MCF 10A (cell line): Measurements from ENCODE around the gene G3BP1. TPM values are rescaled to one million over a fixed set of nuclear protein-coding genes. Genes with fewer than 3 reads are reported as not detected.
"Not testable (repeated sequence)": the region's sequence is repeated elsewhere in the genome, so short reads cannot be mapped to it uniquely, and the experiment has no call there.

ENCODE experiments used
- Bru-seq: library from RNA; stranded (reverse); fragments of 400-500 nt; gene quantifications from one replicate; lab custom pipeline; 2021; lab: Mats Ljungman, UMichigan
- BruChase-seq, 2 experiments: library from RNA; stranded (reverse); fragments of 400-500 nt; gene quantifications; one replicate each; lab custom pipeline; 2021; lab: Mats Ljungman, UMichigan
- BruUV-seq: library from RNA; stranded (reverse); fragments of 400-500 nt; replicated peaks from 2 replicates; lab custom pipeline; 2021; lab: Mats Ljungman, UMichigan
- CTCF ChIA-PET: fragments of 300-600 bp; sonication (Branson Sonifier 250); formaldehyde crosslinking; extraction: SDS; loops from one replicate; lab custom pipeline; 2021; ENCODE audit warnings: antibody characterized with exemption, inconsistent platforms; lab: Yijun Ruan, JAX
- POLR2A ChIA-PET: fragments of 300-600, 350-650 bp; sonication (Branson Sonifier 250); formaldehyde crosslinking; extraction: SDS; loops from one replicate; lab custom pipeline; 2020; ENCODE audit warnings: antibody characterized with exemption, inconsistent platforms; lab: Yijun Ruan, JAX
- DNase-seq: peaks from one replicate; pipeline ENCODE4 v3.0.0-alpha.2; 2018; ENCODE audit not compliant: unreplicated experiment
- H3K27ac Mint-ChIP-seq: one replicate; pipeline ENCODE4 v1.8.0; 2022; ENCODE audit warnings: mild to moderate bottlenecking, low read depth, mixed read lengths; ENCODE audit not compliant: unreplicated experiment
- H3K27me3 Mint-ChIP-seq: one replicate; pipeline ENCODE4 v1.8.0; 2022; ENCODE audit warnings: mixed read lengths; ENCODE audit not compliant: insufficient read depth, unreplicated experiment
- H3K36me3 Mint-ChIP-seq: one replicate; pipeline ENCODE4 v1.8.0; 2022; ENCODE audit warnings: mild to moderate bottlenecking, moderate library complexity, mixed read lengths; ENCODE audit not compliant: insufficient read depth, unreplicated experiment
- H3K4me1 Mint-ChIP-seq: one replicate; pipeline ENCODE4 v1.8.0; 2022; ENCODE audit warnings: mixed read lengths; ENCODE audit not compliant: insufficient read depth, unreplicated experiment
- H3K4me3 Mint-ChIP-seq: one replicate; pipeline ENCODE4 v1.8.0; 2022; ENCODE audit warnings: mild to moderate bottlenecking, moderate library complexity, mixed read lengths; ENCODE audit not compliant: unreplicated experiment
- H3K9me3 Mint-ChIP-seq: one replicate; pipeline ENCODE4 v1.8.0; 2022; ENCODE audit warnings: mixed read lengths; ENCODE audit not compliant: unreplicated experiment
- intact Hi-C: fragments of 100-400 bp; cut with micrococcal nuclease; formaldehyde crosslinking; loops from 2 replicates; pipeline ENCODE4 v1.14.1; 2022
- long read RNA-seq: library from polyadenylated mRNA; stranded (forward); transcript quantifications from one replicate; pipeline ENCODE4 v2.0.0, GENCODE V29; 2022
- total RNA-seq: library from RNA; stranded (reverse); gene quantifications from 2 replicates; pipeline ENCODE4 v1.2.3, GENCODE V29; 2022
- TF ChIP-seq, protein P1 (sequence below): fragments of 200-600 bp; IDR thresholded peaks from one replicate; pipeline ENCODE4 v1.8.0; 2022; ENCODE audit warnings: antibody characterized with exemption, mild to moderate bottlenecking; ENCODE audit not compliant: unreplicated experiment

Gene G3BP1
- total RNA-seq = 279 and 282 TPM in 2 replicates
- Bru-seq, nascent RNA = percentile 98 among the genes with signal in this experiment
- BruChase-seq, experiment 1, labeled RNA remaining after a 6-hour chase = percentile 99 among the genes with signal in this experiment
- percentile 99 among the genes with signal in this experiment for BruChase-seq, experiment 2, labeled RNA remaining after a 2-hour chase
- long read RNA-seq, full-length matches to known transcripts = 766 of 903 reads
- long read RNA-seq, partial matches to known transcripts = 23 of 903 reads
- long read RNA-seq, other reads (novel, unspliced or antisense) = 114 of 903 reads

DNA sequence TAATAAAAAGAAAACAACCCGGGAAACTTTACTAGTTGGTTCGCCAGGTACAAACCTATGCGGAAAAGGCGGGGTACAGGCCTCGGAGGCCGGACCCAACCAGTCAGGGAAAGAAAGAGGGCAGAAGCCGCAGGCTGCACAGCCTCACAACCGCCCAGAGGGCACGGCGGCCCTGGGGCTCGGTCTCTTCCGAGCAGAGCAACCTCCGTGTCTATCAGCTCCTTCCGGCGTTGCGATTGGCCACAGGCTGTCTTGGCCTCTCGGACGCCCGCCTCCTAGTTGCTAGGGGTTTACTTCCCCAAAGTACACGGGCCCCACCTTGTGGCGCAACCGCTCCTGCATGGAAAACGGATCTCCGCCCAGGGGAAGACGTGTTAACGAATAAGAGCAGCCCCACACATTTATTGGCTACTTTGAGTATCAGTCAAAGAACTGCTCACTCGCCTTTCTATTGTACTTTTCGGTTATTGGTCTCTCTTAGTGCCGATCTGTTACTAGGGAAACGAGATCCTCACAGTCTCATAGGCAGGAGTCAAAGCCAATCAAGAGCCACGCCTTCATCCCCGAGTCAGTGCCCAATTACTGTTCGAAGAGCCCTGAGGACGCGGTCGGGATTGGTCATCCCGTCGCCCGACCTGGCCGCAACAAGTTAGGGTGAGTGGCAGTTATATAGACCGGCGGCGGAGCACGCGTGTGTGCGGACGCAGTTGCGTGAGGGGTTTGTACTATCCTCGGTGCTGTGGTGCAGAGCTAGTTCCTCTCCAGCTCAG lies at the start of gene G3BP1:
Gene G3BP1, plus strand, starts transcription at position 696 of the 770 bp plus-strand sequence. CDS start 14,667 bp downstream, outside the sequence.
- no TSS peak for BruUV-seq
- intact Hi-C loops = loop anchor here (1.0 to 2.0 kb wide), 7 partner anchors 26 to 499 kb away; partner anchors contain the start of gene SLC36A1
- H3K9me3 Mint-ChIP-seq = no peaks in the 10 kb centered on the region
- H3K27me3 Mint-ChIP-seq = no peaks in the 10 kb centered on the region
- TF ChIP-seq, protein P1, sequence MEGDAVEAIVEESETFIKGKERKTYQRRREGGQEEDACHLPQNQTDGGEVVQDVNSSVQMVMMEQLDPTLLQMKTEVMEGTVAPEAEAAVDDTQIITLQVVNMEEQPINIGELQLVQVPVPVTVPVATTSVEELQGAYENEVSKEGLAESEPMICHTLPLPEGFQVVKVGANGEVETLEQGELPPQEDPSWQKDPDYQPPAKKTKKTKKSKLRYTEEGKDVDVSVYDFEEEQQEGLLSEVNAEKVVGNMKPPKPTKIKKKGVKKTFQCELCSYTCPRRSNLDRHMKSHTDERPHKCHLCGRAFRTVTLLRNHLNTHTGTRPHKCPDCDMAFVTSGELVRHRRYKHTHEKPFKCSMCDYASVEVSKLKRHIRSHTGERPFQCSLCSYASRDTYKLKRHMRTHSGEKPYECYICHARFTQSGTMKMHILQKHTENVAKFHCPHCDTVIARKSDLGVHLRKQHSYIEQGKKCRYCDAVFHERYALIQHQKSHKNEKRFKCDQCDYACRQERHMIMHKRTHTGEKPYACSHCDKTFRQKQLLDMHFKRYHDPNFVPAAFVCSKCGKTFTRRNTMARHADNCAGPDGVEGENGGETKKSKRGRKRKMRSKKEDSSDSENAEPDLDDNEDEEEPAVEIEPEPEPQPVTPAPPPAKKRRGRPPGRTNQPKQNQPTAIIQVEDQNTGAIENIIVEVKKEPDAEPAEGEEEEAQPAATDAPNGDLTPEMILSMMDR = peak; percentile 67
- peaks cover 13% of the 10 kb centered on the region for H3K4me1 Mint-ChIP-seq
- DNase-seq = peak; percentile 100
- CTCF ChIA-PET = interaction anchor here (0.5 to 5.5 kb wide), 34 partner anchors 10 to 1699 kb away, joined by 3 to 47 read pairs (median 4); partner anchors contain the start of gene ATOX1
- peaks cover 16% of the 10 kb centered on the region for H3K36me3 Mint-ChIP-seq
- POLR2A ChIA-PET = interaction anchor here (0.5 to 7.4 kb wide), 45 partner anchors 8 to 1832 kb away, joined by 3 to 162 read pairs (median 5); partner anchors contain the start of genes ATOX1, GM2A and SLC36A1
- H3K27ac Mint-ChIP-seq = no peak within 1 kb of the TSS
- H3K4me3 Mint-ChIP-seq = no peak within 1 kb of the TSS

DNA sequence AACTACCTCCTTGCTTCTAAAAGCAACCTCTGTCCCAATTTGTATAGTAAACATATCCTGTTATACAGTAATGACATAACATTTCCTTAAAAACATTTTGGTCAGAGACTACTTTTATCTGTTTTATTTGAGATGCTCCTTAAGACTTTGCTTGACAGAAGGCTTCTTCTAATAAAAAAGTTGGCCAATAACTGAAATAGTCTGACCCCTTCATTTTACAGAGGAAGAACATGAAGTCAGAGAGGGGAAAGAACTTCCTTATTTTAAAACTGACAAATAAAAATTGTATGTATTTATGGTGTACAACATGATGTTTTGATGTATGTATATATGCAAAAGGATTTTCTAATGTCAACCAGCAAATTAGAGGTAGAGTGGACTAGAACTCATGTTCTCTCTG lies 49.2 kb upstream of the G3BP1 start:
- Mint-ChIP-seq H3K27ac (no peak overlapping the region), H3K9me3 (no peaks in the 10 kb centered on the region), H3K4me3 (no peak overlapping the region), H3K27me3 (no peaks in the 10 kb centered on the region), H3K4me1 (no peaks in the 10 kb centered on the region), H3K36me3 (no peaks in the 10 kb centered on the region)
- intact Hi-C loops = no loop called here
- TF ChIP-seq, protein P1 = no peak
- DNase-seq = no peak
- POLR2A ChIA-PET = no interaction called here
- CTCF ChIA-PET = interaction anchor here (0.8 to 6.9 kb wide), 5 partner anchors 15 to 264 kb away, joined by 3 to 71 read pairs (median 4); no protein-coding TSS in a partner anchor
- BruUV-seq = no TSS peak

DNA sequence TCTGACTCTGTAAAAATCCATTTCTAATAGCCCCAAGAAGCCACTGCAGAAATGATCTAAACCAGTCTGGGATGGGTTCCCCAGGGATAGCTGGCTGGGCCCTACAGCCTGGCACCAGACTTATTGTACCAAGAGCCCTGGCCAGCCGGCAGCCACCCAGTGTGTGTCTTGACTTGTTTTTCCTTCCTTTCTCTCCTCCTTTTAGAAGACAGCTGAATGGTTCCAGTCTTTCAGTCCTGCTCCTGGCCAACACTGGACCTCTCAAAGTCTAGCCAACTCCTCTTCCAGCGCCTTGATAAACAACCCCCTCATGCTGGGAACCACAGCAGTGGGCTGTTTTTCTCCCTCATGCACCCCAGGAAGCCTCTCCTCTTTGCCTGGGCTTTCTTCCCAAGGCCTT lies 47.4 kb upstream of the G3BP1 start:
- intact Hi-C loops = no loop called here
- no peak overlapping the region for H3K4me3 Mint-ChIP-seq
- no peaks in the 10 kb centered on the region for H3K36me3 Mint-ChIP-seq
- TF ChIP-seq, protein P1 = no peak
- POLR2A ChIA-PET = no interaction called here
- H3K4me1 Mint-ChIP-seq = no peaks in the 10 kb centered on the region
- CTCF ChIA-PET = interaction anchor here (0.6 to 1.4 kb wide), 3 partner anchors 63 to 419 kb away, joined by 3 to 5 read pairs (median 3); no protein-coding TSS in a partner anchor
- no peaks in the 10 kb centered on the region for H3K9me3 Mint-ChIP-seq
- no peak for DNase-seq
- H3K27me3 Mint-ChIP-seq = no peaks in the 10 kb centered on the region
- no peak overlapping the region for H3K27ac Mint-ChIP-seq
- no TSS peak for BruUV-seq

DNA sequence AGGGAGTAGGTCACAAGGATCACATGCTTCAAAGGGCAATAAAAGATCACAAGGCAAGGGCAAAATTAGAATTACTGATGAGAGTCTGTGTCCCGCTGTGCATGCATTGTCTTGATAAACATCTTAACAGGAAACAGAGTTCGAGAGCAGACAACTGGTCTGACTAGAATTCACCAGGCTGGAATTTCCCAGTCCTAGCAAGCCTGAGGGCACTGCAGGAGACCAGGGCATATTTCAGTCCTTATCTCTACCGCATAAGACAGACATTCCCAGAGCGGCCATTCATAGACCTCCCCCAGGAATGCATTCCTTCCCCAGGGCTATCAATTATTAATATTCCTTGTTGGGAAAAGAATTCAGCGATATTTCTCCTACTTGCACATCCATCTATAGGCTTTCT lies 42.2 kb upstream of the G3BP1 start:
- H3K4me1 Mint-ChIP-seq, intact Hi-C loops, H3K4me3 Mint-ChIP-seq, BruUV-seq, H3K9me3 Mint-ChIP-seq, POLR2A ChIA-PET, H3K36me3 Mint-ChIP-seq, H3K27ac Mint-ChIP-seq, DNase-seq, H3K27me3 Mint-ChIP-seq: not testable (repeated sequence)
- CTCF ChIA-PET = interaction anchor here (4.1 to 17.0 kb wide), 2 partner anchors 11 to 68 kb away, joined by 31 to 652 read pairs; no protein-coding TSS in a partner anchor
